Activated gamma-delta T cell (primary cell): Measurements from ENCODE around the gene BHLHE23.

ENCODE experiments used
- DNase-seq: peaks from one replicate; lab custom pipeline; 2025; lab: John Stamatoyannopoulos, UW

BHLHE23 gene

DNA sequence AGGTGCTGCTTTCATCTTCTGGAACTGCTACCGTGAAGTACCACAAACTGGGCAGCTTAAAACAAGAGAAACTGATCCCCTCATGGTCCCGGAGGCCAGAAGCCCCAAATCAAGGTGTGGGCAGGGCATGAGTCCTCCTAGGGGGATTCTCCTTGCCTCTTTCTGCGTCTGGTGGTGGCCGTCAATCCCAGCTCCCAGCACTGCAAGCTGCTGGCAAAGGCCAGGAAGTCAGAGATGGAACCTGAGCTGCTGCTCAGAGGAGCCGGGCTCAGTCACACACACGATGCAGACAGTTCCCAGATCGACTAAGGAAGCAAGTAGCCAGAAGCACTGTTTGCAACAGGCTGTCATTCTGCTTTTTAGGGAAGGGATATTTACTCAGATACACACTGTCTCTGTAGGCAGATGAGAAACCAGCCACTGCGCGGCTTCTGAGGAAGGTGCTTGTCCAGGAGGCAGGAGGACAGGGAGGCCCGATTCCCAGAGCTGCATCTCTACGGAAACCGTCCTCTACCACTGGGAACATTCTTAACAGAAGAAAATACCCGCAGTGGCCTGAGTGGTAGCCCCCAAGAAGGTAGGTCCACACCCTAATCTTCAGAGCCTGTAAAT is 15.5 kb downstream of the BHLHE23 start:
- no peak for DNase-seq

DNA sequence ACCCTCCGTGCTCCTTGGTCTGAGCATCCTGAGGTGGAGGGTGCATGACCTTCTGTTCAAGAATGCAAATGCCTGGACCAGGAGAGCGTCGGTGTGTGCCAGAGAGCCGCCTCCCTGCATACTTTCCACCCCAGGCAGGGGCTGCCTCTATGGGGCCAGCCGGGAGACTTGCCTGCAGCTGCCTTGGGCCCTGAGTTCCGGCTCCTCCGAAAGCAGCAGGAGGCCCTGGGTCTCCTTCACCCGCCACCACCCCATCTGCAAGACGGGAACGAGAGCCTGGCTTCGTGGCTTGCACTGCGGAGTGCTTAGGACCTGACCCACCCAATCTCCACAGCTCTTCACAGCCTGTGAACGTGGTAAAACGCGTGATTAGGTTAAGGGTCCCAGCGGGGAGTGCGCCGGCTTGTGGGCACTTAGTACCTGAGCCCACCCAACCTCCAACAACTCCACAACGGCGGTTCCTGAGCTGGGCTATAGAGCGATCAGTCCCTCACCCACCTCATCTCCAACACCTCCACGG is 16.4 kb downstream of the BHLHE23 start:
- DNase-seq: no peak

DNA sequence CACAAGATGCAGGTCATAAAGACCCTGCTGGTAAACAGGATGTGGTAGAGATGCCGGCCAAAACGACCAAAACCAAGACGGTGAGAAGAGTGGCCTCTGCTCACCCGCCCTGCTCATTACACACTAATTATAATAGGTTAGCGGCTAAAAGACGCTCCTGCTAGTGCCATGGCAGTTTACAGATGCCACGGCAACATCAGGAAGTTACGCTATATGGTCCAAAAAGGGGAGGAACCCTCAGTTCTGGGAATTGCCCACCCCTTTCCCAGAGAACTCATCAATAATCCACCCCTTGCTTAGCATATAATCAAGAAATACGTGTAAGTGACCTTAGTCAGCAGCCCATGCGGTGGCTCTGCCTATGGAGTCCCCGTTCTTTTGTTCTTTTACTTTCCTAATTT is 17.6 kb downstream of the BHLHE23 start:
- DNase-seq: no peak

DNA sequence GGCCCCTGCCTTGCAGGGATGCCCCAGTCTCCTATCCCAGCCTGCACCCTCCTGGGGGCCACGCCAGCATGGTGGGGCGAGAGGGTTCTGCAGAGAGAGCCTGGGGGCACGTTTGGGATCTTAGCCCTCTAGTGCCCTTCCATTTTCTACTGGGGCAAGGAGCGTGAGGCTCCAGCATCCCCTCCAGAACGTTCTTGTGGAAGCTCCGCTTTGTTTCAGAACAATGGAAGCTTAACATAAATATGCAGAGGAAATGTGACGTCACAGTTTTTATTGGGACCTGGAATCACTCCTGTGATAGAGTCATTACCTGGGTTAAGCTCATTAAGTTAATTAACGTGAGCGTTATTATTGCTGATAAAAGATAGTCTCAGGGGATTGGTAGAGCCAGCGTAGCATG is 19.6 kb downstream of the BHLHE23 start:
- no peak for DNase-seq

DNA sequence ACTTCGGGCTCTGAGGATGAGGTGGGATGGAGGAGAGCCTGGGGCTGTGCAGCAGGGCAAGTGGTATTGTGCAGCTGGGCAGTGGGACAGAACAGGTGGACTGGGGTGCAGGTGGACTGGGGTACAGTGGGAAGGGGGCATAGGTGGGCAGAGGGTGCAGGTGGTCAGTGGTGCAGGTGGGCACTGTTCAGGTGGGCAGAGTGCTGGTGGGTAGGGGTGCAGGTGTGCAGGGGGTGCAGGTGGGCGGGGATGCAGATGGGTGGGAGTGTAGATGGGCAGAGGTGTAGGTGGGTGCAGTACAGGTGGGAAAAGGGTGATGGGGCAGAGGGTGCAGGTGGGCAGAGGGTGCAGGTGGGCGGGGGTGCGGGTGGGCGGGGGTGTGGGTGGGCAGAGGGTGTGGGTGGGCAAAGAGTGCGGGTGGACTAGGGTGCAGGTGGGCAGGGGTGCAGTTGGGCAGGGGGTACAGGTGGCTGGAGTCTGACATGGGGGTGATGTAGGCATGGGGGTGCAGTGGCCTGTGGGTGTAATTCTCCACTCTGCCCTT is 20.4 kb downstream of the BHLHE23 start:
- DNase-seq: no peak

DNA sequence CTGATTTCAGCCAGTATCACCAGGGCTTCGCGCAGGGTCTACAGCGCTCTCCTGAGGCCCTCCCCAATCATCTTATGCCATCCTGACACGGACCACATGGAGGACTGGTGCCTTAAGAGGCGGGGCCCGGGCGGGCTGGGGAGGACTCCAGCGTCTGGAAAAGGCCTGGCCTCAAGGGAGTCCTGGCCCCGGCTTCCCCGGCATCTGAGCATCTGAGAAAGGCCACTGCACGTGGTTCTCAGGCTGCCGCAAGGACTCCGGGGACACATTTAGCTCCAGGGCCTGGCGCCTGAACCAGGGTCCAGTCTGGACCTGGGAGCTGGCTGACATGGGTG is 21.4 kb downstream of the BHLHE23 start:
- no peak for DNase-seq

DNA sequence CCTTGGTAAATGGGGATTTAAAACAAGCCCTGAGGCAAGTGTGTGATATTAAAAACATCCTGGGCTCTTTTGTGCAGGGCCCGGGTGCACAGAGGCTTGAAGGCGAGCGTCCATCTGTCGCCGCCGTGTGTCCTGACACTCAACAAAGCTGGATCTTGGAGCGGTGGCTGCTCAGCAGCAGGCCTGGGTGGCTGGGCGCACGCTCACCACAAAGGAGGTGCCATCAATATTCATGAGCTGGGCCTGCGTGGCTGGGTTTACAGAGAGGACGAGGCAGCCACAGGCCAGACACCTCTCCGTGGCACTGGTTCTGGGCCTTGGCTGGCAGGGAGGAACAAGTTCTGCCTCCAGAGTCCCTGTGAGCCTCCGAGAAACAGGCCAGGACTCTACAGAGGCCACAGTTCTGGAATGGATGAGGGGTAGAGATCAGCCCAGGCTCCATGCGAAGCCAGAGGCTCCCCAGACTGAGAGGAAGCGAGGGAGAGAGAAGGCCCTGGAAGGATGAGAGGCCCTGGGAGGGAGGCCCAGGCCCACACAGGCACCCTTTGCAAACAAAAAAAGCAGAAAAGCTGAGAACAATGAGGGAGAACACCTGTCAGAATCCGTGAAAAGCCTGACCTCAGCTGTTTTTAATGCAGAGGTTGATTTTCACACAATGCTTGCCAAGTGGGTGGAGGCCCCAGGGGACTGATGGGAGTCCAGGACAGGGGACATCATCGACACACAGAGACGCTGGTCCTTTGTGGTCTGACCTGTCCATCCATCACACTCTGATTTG is 21.9 kb downstream of the BHLHE23 start:
- no peak for DNase-seq

DNA sequence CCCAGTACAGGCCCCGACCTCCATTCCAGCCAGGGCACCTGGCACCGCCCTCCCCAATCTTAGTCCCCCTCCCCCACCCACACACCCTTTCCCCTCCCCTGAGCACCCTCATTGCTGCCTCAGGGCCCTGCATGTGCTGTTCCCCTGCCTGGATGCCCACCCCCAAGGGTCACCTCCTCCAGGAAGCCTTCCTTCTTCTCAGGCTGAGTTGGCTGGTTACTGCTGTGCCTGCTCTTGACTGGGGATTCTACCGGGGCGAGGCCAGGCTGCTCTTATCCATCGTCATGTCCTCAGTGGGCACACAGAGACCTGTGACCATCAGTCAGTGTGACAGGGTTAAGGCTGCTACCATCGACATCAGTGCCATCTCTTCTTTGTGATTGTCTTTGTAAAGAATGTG is 23.6 kb downstream of the BHLHE23 start:
- DNase-seq: no peak

DNA sequence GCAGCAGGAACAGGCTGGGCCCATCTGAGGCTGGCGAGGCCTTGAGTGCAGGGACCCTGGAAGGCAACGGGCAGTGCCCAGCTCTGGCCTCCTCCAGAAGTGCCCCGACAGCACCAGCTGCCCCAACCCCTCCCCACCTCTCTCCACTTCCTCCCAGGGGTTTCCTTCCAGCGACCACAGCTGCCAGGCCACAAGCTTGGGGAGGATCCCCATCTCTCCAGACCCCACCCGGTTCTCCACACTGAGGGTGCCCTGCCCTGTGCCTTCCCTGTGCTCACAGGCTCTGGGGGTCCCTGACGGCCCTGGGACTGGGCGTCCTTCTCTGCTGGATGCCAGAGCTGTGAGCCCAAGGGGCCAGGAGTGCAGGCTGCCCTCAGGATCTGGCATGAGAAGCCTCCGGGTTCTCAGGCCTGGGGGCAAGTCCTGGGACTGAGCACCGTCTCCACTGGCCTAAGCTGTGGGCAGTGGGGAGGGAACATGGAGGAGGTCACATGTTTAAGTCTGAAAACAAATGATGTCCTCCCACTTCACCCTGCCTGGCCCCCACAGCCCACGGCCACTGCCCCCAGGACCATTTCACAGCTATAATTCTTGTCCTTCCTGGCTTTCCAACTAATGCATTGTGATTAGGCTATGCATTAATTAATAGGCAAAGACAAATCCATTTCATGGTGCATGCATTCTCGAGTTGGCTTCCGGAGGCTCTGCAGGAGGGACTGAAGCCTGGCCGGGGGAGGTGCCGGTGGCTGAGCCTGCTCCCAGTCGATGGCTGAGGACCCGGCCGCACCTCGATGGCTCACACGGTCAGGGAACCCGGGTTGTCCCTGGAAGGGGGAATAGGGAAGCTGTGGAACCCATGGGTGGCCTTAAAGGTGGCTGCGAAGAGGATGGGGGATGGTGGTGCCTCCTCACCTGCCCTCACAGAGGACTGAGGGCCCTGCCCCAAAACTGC is 24.4 kb downstream of the BHLHE23 start:
- no peak for DNase-seq

DNA sequence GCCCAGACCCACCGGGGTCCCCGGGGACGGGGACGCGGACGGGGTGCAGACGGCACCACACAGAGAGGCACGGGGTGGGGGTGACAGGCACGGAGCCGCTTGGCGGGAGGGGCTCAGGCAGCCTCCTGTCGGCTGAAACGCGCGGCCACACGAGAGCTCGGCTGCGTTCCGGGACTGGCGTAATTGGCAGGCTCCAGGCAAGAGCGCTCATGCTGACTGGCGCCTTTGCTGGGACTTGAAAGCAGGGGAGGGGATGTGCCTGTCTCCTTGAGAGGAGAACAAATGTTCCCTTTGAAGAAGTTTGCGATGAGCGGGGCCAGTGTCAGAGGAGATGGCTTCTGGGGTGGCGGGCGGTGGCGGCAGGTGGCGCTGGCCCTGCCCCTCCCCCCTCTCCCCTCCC is 25.8 kb downstream of the BHLHE23 start:
- DNase-seq: peak; percentile 34

DNA sequence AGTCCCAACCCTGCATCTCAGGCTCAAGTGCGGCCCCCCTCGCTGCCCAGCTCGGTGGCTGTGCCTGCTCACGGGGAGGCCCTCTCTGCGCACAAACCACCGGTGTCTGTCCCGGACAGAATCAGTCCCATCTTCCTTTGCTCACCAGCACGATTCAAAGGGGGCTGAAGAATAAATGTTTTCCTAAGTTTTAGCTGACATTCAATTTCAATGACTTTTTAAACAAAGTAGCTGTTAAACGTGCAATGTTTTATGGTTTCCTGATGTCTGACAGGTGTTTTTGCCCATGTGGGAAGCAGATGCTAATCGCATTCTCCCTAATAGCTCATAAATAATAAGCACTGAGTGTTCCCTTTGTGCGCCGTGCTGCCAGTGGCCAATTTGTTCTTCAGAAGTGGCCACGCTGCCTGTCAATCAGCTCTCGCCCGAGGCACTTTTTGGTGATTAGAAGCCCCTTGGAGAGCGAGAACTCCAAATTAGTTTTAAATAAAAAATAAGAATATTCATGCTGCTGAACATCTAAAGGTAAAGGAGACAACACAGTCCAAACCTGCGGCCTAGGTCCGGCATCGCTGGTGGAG is 26.3 kb downstream of the BHLHE23 start:
- DNase-seq: no peak

DNA sequence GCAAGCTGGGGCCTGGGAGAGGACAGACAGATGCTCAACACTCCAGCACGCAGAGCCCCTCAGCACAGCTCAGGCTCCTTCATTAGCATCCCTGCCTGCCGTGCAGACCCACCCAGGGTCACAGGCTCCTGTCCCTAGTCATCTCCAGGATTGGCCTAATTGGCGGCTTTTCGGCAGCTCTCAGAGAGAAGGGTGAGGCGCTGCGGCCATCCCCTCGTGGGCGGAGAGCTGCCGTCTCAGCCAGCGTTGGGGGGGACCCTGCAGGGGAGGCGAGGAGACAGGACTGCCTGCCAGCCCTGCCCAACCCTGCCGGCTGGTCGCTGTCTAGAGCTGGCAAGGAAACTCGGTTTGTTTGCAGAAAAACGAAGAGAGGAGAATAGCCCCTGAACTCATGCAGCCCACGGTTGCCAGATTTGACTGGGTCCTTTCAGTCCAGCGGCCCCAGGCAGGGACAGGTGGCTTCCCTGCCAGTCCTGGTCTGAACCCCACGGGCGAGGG is 26.8 kb downstream of the BHLHE23 start:
- DNase-seq: no peak

DNA sequence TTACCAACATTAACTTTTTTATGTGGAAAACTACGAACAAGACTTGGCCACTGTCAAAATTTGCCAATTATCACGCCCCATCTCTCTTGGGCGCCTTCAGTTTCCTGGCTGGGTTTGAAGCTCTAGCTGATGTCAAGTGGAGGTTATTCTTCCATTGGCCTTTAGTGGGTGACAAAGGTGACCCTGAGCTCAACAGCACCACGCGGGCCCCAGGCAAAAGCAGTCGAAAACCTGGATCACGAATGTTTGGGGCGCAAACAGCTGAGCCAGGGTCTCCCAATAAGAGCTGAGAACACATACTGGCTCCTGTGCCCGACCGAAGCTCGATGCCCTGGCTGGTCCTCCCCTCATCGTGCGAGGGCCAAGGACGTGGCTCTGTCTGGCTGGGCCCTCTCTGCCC is 27.5 kb downstream of the BHLHE23 start:
- DNase-seq: no peak

DNA sequence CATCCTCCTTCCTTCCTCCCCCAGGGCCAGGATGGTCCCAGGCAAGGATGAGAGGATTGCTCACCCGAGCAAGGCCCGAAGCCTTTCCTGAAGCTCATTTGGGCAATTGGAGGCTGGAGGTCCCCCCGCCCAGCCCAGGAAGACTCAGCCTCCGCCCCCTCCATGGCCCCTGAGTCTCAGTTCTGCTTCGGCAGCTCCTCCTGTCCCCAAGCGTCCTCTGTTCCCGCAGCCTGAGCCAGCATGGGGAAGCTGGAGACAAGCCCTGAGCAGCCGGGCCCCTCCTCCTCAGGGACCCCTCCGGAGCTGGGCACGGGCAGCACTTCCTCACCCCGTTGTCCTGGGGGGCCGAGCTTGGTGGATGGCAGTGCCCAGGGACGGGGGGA is 28.2 kb downstream of the BHLHE23 start:
- DNase-seq: no peak

DNA sequence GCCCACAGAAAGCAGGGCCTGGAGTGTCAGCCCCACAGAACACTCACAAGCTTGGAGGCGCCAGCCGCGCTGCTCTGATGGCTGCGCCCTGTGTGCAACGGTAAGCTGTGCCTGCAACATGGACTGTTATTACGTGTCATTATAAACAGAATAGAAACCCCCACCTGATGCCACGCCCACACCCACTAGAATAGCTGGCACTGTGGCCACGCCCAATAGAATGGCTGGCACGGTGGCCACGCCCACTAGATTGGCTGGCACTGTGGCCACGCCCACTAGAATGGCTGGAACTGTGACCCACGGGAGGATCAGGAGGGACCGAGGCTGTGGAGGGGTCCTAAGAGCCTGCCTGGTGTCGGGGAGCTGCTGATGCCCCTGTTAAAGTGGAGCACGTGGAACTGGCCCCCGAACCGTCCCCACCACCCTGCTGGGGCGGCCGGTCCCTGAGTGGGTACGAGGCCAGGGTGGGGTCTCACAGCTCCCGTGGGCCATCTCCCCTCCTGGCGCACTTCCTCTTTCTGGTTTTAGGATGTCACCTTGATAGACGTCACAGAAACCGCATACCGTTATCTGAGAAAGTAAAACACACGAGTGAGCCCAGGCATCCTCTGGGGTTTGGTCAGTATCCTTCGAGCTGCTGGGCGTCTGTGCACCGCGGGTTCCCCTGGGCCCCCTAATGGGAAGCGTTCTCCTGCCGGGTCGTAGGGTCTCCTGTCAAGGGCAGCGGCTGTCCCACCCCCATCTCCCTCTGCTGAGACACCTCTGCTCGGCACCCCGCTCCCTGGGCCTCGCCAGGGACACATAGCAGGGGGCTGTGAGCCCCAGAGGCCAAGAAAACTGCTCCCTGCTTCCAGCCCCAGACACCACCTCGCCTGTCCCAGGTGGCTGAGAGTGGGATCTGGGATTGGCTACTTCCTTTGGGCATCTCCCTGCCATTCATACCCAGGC is 28.9 kb downstream of the BHLHE23 start:
- peak; percentile 54 for DNase-seq

DNA sequence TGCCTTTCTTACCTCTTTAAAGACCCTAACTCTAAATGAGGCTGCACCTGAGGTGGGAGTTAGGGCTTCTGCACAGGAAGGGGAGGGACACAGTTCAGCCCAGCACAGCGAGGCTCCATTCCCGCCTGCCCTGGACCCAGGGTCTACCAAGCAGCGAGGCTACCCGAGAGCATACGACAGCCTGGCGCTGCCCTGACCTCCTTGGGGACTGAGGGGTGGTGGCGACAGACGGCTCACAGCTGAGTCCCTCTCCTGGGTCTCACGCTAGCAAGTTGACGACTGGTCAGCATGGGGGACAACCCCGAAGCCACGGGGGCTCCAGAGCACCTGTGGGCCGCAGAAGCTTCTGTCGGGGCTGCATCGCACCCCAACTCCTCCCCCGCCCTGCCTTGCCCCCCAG is 29.9 kb downstream of the BHLHE23 start:
- DNase-seq: no peak

DNA sequence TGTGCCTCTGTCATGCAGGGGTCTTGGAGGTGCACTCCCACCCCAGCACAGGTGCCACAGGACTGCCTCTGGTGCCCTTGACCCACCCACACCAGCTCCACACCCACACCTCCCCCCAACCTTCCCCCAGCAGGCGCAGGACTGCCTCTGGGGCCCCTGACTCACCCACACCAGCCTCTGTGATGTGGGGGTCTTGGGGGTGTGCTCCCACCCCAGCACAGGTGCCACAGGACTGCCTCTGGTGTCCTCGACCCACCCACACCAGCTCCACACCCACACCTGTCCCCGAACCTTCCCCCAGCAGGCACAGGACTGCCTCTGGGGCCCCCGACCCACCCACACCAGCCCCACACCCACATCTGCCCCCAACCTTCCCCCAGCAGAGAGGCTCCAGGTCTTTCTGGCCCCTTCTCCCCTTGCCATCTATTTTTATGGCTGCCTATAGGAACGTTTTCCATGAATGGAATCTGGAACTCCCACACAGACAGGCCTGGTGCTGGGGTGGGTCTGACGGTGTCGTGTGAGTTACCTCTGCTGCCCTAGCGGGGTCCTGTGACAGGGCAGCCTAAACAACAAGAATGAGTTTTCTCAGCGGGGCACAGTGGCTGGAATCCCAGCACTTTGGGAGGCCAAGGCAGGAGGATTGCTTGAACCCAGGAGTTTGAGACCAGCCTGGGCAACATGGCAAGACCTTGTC is 30.8 kb downstream of the BHLHE23 start:
- DNase-seq: no peak

DNA sequence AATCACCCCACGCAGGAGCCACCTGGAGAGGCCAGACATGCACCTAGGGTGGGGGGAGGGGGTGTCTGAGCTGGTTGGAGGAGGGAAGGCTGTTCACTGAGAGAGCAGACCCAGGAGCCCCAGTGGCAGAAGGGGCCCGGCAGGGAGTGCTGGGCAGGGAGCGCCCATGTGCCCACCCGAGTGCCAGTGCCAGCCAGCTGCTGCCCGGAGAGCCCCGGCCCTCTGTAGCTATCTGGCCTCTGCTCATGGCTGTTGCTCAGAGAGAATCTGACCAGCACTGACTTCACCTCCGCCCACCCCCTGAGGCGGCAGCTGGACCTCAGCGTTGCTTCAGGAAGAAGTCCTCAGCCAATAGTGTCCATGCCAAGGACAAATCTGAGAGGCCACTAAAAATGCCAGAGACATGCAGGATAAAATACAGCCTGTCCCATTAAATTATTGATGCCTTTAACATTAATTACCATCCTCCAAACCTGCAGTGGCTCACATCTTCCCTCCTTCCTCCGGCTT is 31.5 kb downstream of the BHLHE23 start:
- no peak for DNase-seq

DNA sequence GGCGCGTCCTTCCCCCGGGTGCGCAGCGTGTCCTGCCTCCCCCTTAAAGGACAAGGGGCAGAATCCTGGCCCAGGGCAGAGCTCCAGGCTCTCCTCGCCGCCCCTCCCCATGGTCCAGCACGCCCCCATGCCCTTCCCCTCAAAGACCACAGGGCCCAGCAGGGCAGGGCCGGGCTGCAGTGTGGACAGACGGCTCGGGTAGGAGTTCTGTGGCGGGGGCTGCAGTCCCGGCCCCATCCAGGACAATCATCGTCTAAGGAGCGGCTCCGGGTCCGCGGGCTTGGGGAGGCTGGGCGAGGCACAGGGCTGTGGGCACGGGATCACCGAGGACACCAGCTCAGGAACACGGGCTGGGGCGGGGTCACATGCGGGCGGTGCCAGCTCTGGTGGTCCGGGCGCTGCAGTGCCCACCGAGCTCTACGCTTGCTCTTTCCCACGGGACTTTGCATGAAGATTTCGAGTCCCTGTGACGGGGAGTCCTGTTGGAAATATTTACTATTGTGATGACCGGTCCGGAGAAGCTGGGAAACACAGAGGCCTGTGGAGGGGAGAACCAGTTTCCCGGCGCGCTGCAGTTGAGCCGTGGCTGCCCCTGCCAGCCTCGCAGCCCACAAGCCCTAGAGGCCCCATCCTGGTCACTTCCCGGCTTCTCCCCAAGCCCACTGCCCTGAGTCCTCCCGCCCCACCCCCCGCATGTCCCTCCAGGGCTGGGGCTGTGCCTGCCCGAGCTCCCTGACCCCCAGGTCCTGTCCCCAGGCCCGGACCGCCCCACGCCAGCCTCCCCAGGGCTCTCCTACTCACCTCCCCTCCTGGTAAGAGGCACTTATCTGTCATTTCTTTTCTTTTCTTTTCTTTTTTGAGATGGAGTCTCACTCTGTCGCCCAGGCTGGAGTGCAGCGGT is 33.7 kb downstream of the BHLHE23 start:
- no peak for DNase-seq
